22Rv1 (cell line): ENCODE data around the gene PGGT1B.

Experiments used
- CTCF ChIP-seq: fragments of 450-650 bp; IDR thresholded peaks from 2 replicates; pipeline ENCODE4 v1.5.1; 2017; ENCODE audit warnings: mild to moderate bottlenecking
- ZFX ChIP-seq: fragments of 450-650 bp; IDR thresholded peaks from 2 replicates; pipeline ENCODE4 v1.6.1; 2017; ENCODE audit warnings: antibody characterized with exemption, borderline replicate concordance

- TF ChIP-seq CTCF (no peak), ZFX (no peak)
Observed at GRCh38 chr5:115229606-115230005, 33.1 kb downstream of the PGGT1B start.
